ENCODE data around the gene PEF1.

GRCh38 chr1:31624309-31624708 lies 20.4 kb downstream of the PEF1 start:
- TF ChIP-seq POLR2A (IDR thresholded peaks at IDR 0.05) (no peak), POLR2AphosphoS5 (IDR thresholded peaks at IDR 0.05) (no peak)

Data from suprapubic skin (tissue), 4 donors.